Measurements from ENCODE around the gene GALNT9.

GALNT9 gene

GRCh38 chr12:132282031-132282949 lies 47.1 kb downstream of the GALNT9 start:
- TF ChIP-seq PKNOX1 (IDR thresholded peaks at IDR 0.05) (no peak), SP1 (IDR thresholded peaks at IDR 0.05) (no peak), NFRKB (IDR thresholded peaks at IDR 0.05) (no peak), FOXM1 (IDR thresholded peaks at IDR 0.05; ENCODE audit: borderline replicate concordance) (no peak), SUZ12 (IDR thresholded peaks at IDR 0.05) (no peak), FOXA1 (IDR thresholded peaks at IDR 0.05) (no peak)
- DNase-seq (ENCODE audit: extremely low spot score) = no peak
- CTCF ChIA-PET = no interaction called here
- POLR2A ChIA-PET = interaction anchor here (1.3 kb wide), 1 partner anchor 7 kb away, joined by 4 read pairs; no protein-coding TSS in a partner anchor

- POLR2A ChIA-PET = no interaction called here
- no peak for DNase-seq (ENCODE audit: extremely low spot score)
- CTCF ChIA-PET = no interaction called here
- TF ChIP-seq TARDBP (IDR thresholded peaks at IDR 0.05) (no peak), ZNF384 (IDR thresholded peaks at IDR 0.05) (no peak), HDGF (IDR thresholded peaks at IDR 0.05; ENCODE audit: borderline replicate concordance) (no peak), PKNOX1 (IDR thresholded peaks at IDR 0.05) (no peak), SUZ12 (IDR thresholded peaks at IDR 0.05) (no peak), ARNT (IDR thresholded peaks at IDR 0.05) (no peak), CTBP1 (IDR thresholded peaks at IDR 0.05; ENCODE audit: borderline replicate concordance) (no peak)
These were observed 48.4 kb downstream of the GALNT9 start for GRCh38 chr12:132281038-132281437.

- TF ChIP-seq L3MBTL2 (conservative IDR thresholded peaks at IDR 0.05) (no peak), ARNT (IDR thresholded peaks at IDR 0.05) (no peak), ELF4 (IDR thresholded peaks at IDR 0.05) (no peak), SUZ12 (IDR thresholded peaks at IDR 0.05) (no peak)
- POLR2A ChIA-PET = no interaction called here
These were observed 49.0 kb downstream of the GALNT9 start for GRCh38 chr12:132280406-132280805.

GRCh38 chr12:132279930-132280329 lies 49.5 kb downstream of the GALNT9 start:
- TF ChIP-seq L3MBTL2 (conservative IDR thresholded peaks at IDR 0.05) (no peak), FOXM1 (IDR thresholded peaks at IDR 0.05; ENCODE audit: borderline replicate concordance) (no peak), CTBP1 (IDR thresholded peaks at IDR 0.05; ENCODE audit: borderline replicate concordance) (no peak), FOXK2 (IDR thresholded peaks at IDR 0.05) (no peak), SP1 (IDR thresholded peaks at IDR 0.05) (no peak), ARNT (IDR thresholded peaks at IDR 0.05) (no peak), BHLHE40 (IDR thresholded peaks at IDR 0.05; ENCODE audit: borderline replicate concordance) (no peak), SUZ12 (IDR thresholded peaks at IDR 0.05) (no peak), FOXA1 (IDR thresholded peaks at IDR 0.05) (no peak)
- POLR2A ChIA-PET = no interaction called here
- CTCF ChIA-PET = no interaction called here
- no peak for DNase-seq (ENCODE audit: extremely low spot score)

More at GRCh38 chr12:132280406-132280805, 49.0 kb downstream of the GALNT9 start:
- CTCF ChIA-PET = no interaction called here
- DNase-seq (ENCODE audit: extremely low spot score) = no peak

- CTCF ChIA-PET = no interaction called here
These were observed 50.1 kb downstream of the GALNT9 start for GRCh38 chr12:132279184-132279889.

More at GRCh38 chr12:132279184-132279889, 50.1 kb downstream of the GALNT9 start:
- DNase-seq (ENCODE audit: extremely low spot score) = no peak
- POLR2A ChIA-PET = no interaction called here
- TF ChIP-seq ELF4 (IDR thresholded peaks at IDR 0.05) (no peak), FOXA1 (IDR thresholded peaks at IDR 0.05) (no peak), FOXK2 (IDR thresholded peaks at IDR 0.05) (no peak), ARNT (IDR thresholded peaks at IDR 0.05) (no peak), TARDBP (IDR thresholded peaks at IDR 0.05) (no peak), PKNOX1 (IDR thresholded peaks at IDR 0.05) (no peak), LEF1 (IDR thresholded peaks at IDR 0.05; ENCODE audit: borderline replicate concordance) (no peak), CTBP1 (IDR thresholded peaks at IDR 0.05; ENCODE audit: borderline replicate concordance) (no peak), ZNF384 (IDR thresholded peaks at IDR 0.05) (no peak), SUZ12 (IDR thresholded peaks at IDR 0.05) (no peak), L3MBTL2 (conservative IDR thresholded peaks at IDR 0.05) (no peak), NFRKB (IDR thresholded peaks at IDR 0.05) (no peak), BHLHE40 (IDR thresholded peaks at IDR 0.05; ENCODE audit: borderline replicate concordance) (no peak)

Data from HEK293T (cell line).